K562 (cell line): Measurements from ENCODE around the gene FARP1.

Source experiments
- SIN3B ChIP-seq: fragments of 450-650 bp; IDR thresholded peaks from 2 replicates; pipeline ENCODE4 v1.6.1; 2017; ENCODE audit warnings: low read depth, mild to moderate bottlenecking, moderate library complexity
- ZNF311 ChIP-seq: fragments of 250-450 bp; sonication (Bioruptor Pico); IDR thresholded peaks from 2 replicates; pipeline ENCODE4 v1.4.0; 2020; ENCODE audit warnings: mild to moderate bottlenecking, moderate library complexity

GRCh38 chr13:98224557-98224956, 81.7 kb downstream of the FARP1 start:
- TF ChIP-seq SIN3B (no peak), ZNF311 (CRISPR knock-in tag) (no peak)
